ENCODE measurements around the gene RFC1.
A peak's percentile ranks its signal among the peaks of the same experiment; 100 is the strongest.

Gene RFC1

DNA sequence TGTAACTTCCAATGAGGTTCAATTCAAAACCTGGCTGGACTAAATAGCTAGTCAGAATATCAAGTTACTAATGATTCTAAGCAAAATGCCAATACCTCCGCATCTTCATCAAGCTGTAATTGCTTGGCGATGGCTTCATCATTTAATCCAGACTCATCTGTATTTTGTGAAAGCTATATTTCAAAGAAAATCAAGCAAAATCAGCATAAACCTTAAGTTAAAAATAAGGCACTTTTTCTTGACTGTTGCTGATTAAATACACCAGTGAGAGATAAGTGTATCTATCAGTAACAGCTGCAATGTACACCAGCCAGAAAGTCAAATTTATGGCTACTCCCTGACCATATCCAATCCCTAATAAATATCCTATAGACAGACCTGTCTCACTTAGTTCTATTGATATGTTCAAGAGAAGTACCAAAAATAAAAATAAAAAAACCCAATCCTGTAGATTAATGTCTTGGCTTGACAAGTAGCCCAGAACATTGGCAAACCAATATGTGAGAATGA lies 39.6 kb downstream of the RFC1 start:
- TF ChIP-seq, protein P1, sequence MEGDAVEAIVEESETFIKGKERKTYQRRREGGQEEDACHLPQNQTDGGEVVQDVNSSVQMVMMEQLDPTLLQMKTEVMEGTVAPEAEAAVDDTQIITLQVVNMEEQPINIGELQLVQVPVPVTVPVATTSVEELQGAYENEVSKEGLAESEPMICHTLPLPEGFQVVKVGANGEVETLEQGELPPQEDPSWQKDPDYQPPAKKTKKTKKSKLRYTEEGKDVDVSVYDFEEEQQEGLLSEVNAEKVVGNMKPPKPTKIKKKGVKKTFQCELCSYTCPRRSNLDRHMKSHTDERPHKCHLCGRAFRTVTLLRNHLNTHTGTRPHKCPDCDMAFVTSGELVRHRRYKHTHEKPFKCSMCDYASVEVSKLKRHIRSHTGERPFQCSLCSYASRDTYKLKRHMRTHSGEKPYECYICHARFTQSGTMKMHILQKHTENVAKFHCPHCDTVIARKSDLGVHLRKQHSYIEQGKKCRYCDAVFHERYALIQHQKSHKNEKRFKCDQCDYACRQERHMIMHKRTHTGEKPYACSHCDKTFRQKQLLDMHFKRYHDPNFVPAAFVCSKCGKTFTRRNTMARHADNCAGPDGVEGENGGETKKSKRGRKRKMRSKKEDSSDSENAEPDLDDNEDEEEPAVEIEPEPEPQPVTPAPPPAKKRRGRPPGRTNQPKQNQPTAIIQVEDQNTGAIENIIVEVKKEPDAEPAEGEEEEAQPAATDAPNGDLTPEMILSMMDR (IDR thresholded peaks at IDR 0.05; ENCODE audit: control insufficient read depth, insufficient read depth, low read depth, low read length, missing control alignments), result no peak
- DNase-seq (ENCODE audit: low read depth), result no peak
- no peak overlapping the region for H3K4me3 ChIP-seq (ENCODE audit: control insufficient read depth, low read depth, low read length)

DNA sequence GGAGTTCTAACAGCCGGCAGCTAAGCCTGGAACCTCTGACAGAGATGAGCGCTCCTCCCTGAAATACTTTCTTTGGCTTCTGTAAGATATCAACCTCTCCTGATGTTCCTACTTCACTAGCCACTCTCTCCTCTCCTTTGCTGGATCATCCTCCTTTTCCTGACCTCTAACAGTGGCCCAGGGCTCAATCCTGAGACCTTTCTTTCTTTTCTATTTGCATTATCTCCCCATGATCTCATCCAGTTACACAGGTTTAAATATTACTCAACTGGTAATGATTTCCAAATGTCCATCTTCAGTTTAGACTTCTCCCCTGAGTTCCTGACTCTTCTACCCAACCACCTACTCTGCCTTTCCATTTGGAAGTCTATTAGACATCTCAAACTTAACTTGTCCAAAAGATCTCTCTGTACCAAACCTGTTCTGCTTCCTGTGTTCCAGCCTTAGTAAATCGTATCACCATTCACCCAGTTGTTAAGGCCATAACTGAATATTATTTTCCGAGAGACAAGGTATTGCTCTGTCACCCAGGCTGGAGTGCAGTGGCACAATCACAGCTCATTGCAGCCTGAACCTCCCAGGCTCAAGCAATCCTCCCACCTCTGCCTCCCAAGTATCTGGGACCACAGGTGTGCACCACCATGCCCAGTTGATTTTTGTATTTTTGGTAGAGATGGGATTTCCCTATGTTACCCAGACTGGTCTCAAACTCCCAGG lies 41.1 kb downstream of the RFC1 start:
- TF ChIP-seq, protein P1 (IDR thresholded peaks at IDR 0.05; ENCODE audit: control insufficient read depth, insufficient read depth, low read depth, low read length, missing control alignments), result no peak
- no peak for DNase-seq (ENCODE audit: low read depth)
- no peak overlapping the region for H3K4me3 ChIP-seq (ENCODE audit: control insufficient read depth, low read depth, low read length)

DNA sequence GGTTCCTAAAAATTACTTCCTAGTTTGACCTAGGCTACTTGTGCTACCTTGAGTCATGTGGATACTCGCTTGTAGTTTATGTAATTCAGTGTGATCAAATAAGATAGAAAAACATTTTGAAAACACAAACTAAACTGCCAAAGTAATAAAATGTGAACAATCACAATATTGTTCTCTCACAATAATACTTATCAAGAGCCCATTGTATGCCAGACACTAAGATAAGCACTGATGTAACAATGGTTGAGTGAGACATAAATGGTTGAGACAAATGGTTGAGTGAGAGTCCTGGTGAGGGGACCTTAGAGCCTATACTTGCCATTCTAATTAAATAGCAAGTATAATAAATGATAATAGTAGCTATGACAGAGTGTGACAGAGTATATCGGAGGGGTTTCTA lies 41.7 kb downstream of the RFC1 start:
- TF ChIP-seq, protein P1 (IDR thresholded peaks at IDR 0.05; ENCODE audit: control insufficient read depth, insufficient read depth, low read depth, low read length, missing control alignments), result no peak
- no peak overlapping the region for H3K4me3 ChIP-seq (ENCODE audit: control insufficient read depth, low read depth, low read length)
- DNase-seq (ENCODE audit: low read depth), result no peak

DNA sequence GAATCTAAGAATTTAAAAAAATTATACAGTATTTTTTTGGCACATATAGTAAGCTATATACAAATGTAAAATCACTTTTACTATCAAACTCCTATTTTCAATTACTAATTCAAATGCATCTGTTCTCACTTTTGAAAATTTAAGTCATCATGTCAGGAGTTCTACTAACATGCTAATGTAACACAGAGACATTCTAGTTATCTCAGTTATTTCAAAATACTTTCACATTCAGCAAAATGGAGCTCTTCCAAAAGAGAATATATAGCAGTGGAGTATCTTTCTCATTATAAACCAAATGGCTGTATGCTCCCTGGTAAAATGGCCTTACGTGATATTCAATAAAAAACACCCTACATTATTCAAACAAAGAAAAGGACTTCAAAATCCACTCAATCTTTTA lies 42.3 kb downstream of the RFC1 start:
- no peak overlapping the region for H3K4me3 ChIP-seq (ENCODE audit: control insufficient read depth, low read depth, low read length)
- no peak for DNase-seq (ENCODE audit: low read depth)
- TF ChIP-seq, protein P1 (IDR thresholded peaks at IDR 0.05; ENCODE audit: control insufficient read depth, insufficient read depth, low read depth, low read length, missing control alignments), result no peak

DNA sequence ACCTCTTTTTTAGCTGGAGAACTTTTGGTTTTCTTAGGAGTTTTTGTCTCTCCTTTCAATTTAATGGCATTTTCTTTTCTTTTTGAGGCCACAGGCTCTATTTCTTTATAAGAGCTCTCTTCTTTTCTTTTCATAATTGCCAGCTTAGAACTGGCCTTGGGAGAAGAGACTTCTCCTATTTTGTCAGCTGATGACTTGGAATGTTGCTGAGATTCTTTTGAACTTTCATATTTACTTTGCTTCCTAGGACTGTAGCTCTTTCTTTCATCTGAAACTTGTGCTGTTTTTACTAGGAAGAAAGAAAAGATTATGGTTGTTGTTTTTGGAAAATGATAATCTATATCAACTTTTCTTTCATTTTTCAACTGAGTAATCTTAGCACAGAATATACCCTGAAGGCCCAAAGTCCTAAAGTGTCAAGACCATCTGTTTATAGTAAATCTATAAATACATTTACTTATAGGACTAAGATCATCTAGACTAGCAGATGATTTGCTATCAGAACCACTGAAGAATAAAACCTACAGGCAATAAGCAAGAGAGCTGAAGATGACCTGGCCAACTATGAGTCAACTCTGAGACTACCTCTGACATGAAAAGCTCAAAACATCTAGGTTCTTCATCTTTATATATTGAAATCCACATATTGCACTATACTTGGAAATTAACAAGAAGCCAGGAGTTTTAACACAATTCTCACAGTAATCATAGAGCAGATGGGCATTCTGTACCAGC lies 45.6 kb downstream of the RFC1 start:
- DNase-seq (ENCODE audit: low read depth), result no peak
- no peak overlapping the region for H3K4me3 ChIP-seq (ENCODE audit: control insufficient read depth, low read depth, low read length)
- TF ChIP-seq, protein P1 (IDR thresholded peaks at IDR 0.05; ENCODE audit: control insufficient read depth, insufficient read depth, low read depth, low read length, missing control alignments), result no peak

DNA sequence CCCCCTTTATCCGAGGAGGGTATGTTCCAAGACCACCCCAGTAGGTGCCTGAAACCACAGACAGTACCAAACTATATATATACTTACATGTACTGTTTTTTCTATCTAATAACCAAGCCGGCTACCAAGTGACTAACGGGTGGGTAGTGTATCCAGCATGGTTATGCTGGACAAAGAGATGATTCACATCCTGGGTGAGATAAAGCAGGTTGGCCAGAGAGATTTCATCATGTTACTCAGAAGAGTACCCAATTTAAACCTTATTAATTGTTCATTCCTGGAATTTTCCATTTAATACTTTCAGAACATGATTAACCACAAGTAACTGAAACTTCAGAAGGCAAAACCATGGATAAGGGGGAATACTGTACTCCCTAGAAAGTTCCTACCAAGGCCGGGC lies 46.5 kb downstream of the RFC1 start:
- peak; percentile 81 for DNase-seq (ENCODE audit: low read depth)
- H3K4me3 ChIP-seq (ENCODE audit: control insufficient read depth, low read depth, low read length), result no peak overlapping the region
- TF ChIP-seq, protein P1 (IDR thresholded peaks at IDR 0.05; ENCODE audit: control insufficient read depth, insufficient read depth, low read depth, low read length, missing control alignments), result no peak

Measured in AG09309 (cell line).